A549 (cell line): Measurements from ENCODE around the gene DCAF10. TPM values are rescaled to one million over a fixed set of nuclear protein-coding genes. Genes with fewer than 3 reads are reported as not detected.

Source experiments
- ATAC-seq, 2 experiments: fragments of 200-7000 bp in 1 of 2; fragments of >200 bp in 1 of 2; cut with Nextera tagmentation in 1 of 2; cut with Tn5 transposase in 1 of 2; 3 replicates each; pipeline versions ENCODE4 v1.8.0 to v1.9.1; 2018 to 2020; ENCODE audit warnings: mild to moderate bottlenecking in 1 of 2, moderate library complexity in 1 of 2
- CTCF ChIA-PET: fragments of 300-600 bp; sonication (Branson Sonifier 250); formaldehyde crosslinking; extraction: SDS; loops from one replicate; lab custom pipeline; 2021; ENCODE audit warnings: antibody characterized with exemption, inconsistent platforms; lab: Yijun Ruan, JAX
- POLR2A ChIA-PET: fragments of 350-600 bp; formaldehyde crosslinking; extraction: SDS; loops from one replicate; lab custom pipeline; 2021; ENCODE audit warnings: antibody characterized with exemption, inconsistent platforms; lab: Yijun Ruan, JAX
- DNase-seq, 2 experiments: peaks; one replicate each; pipeline versions ENCODE4 v3.0.0 to v3.0.0-alpha.2; 2011 to 2016; ENCODE audit warnings: low read depth in 1 of 2, low spot score in 1 of 2
- FAIRE-seq: peaks from 2 replicates; lab custom pipeline; 2011; peaks lifted over from hg19 to GRCh38; lab: Jason Lieb, UNC
- H3K27ac ChIP-seq, 2 experiments: fragments of >200 bp; sonication (Bioruptor Twin); formaldehyde crosslinking; 3 replicates each; pipeline ENCODE4 v1.5.1; 2016 to 2017
- H3K4me1 ChIP-seq: fragments of >200 bp; sonication (Bioruptor Twin); formaldehyde crosslinking; 3 replicates; pipeline ENCODE4 v1.6.1; 2016
- H3K4me2 ChIP-seq: fragments of >200 bp; sonication (Bioruptor Twin); formaldehyde crosslinking; 3 replicates; pipeline ENCODE4 v1.6.1; 2016
- H3K4me3 ChIP-seq: fragments of >200 bp; sonication (Bioruptor Twin); formaldehyde crosslinking; 3 replicates; pipeline ENCODE4 v1.5.1; 2016
- H3K9me3 ChIP-seq: fragments of >200 bp; sonication (Bioruptor Twin); formaldehyde crosslinking; 3 replicates; pipeline ENCODE4 v1.6.1; 2016
- BHLHE40 ChIP-seq: IDR thresholded peaks from 2 replicates; pipeline ENCODE4 v1.6.1; 2012; ENCODE audit warnings: low read depth, low read length, inconsistent platforms
- CHD4 ChIP-seq: fragments of 200-600 bp; sonication (generic); IDR thresholded peaks from 2 replicates; pipeline ENCODE4 v1.6.1; 2016; ENCODE audit warnings: antibody characterized with exemption, mild to moderate bottlenecking, borderline replicate concordance
- EHF ChIP-seq: fragments of 250-450 bp; sonication (Bioruptor Pico); IDR thresholded peaks from 2 replicates; pipeline ENCODE4 v1.5.0; 2020; ENCODE audit warnings: mild to moderate bottlenecking
- EHMT2 ChIP-seq: fragments of 200-600 bp; sonication (generic); IDR thresholded peaks from 2 replicates; pipeline ENCODE4 v1.6.1; 2016; ENCODE audit warnings: antibody characterized with exemption, low read depth, mild to moderate bottlenecking, moderate library complexity
- EP300 ChIP-seq, 2 experiments: fragments of >200 bp; sonication (Bioruptor Twin); formaldehyde crosslinking; IDR thresholded peaks; 2 replicates in 1 of 2; 3 replicates in 1 of 2; pipeline ENCODE4 v1.6.1; 2016 to 2017
- ESRRA ChIP-seq: fragments of 150-350 bp; IDR thresholded peaks from 2 replicates; pipeline ENCODE4 v1.6.1; 2014; ENCODE audit warnings: mild to moderate bottlenecking, low read length, borderline replicate concordance
- FOSL2 ChIP-seq, 2 experiments: fragments of 450-650 bp in 1 of 2; fragments of >200 bp in 1 of 2; sonication (Bioruptor Twin) in 1 of 2; formaldehyde crosslinking; IDR thresholded peaks; 2 replicates each; pipeline versions ENCODE4 v1.5.0 to v1.6.1; 2016 to 2020; ENCODE audit warnings: mild to moderate bottlenecking in 1 of 2, moderate library complexity in 1 of 2
- FOXS1 ChIP-seq: fragments of 250-450 bp; sonication (Bioruptor Pico); IDR thresholded peaks from 2 replicates; pipeline ENCODE4 v1.5.0; 2020; ENCODE audit warnings: mild to moderate bottlenecking, moderate library complexity
- HEYL ChIP-seq: fragments of 250-450 bp; sonication (Bioruptor Pico); IDR thresholded peaks from 2 replicates; pipeline ENCODE4 v1.8.0; 2021; ENCODE audit warnings: mild to moderate bottlenecking, moderate library complexity
- HOXA7 ChIP-seq: fragments of 250-450 bp; sonication (Bioruptor Pico); IDR thresholded peaks from 2 replicates; pipeline ENCODE4 v1.5.0; 2020; ENCODE audit warnings: mild to moderate bottlenecking, moderate library complexity
- HOXB13 ChIP-seq: fragments of 250-450 bp; sonication (Bioruptor Pico); IDR thresholded peaks from 2 replicates; pipeline ENCODE4 v1.5.0; 2020; ENCODE audit warnings: low read depth, mild to moderate bottlenecking, moderate library complexity
- HOXB5 ChIP-seq: fragments of 250-450 bp; sonication (Bioruptor Pico); IDR thresholded peaks from 2 replicates; pipeline ENCODE4 v1.5.0; 2020; ENCODE audit warnings: mild to moderate bottlenecking, moderate library complexity
- JUN ChIP-seq, 2 experiments: fragments of >200 bp; sonication (Bioruptor Twin); formaldehyde crosslinking; IDR thresholded peaks; 2 replicates in 1 of 2; 3 replicates in 1 of 2; pipeline ENCODE4 v1.6.1; 2016 to 2017
- MAFK ChIP-seq: fragments of 450-650 bp; IDR thresholded peaks from 2 replicates; pipeline ENCODE4 v1.6.1; 2014; ENCODE audit not compliant: partially characterized antibody
- NR3C1 ChIP-seq: fragments of >200 bp; sonication (Bioruptor Twin); formaldehyde crosslinking; IDR thresholded peaks from 3 replicates; pipeline ENCODE4 v1.6.1; 2017
- PHF8 ChIP-seq: fragments of 200-600 bp; sonication (generic); IDR thresholded peaks from 2 replicates; pipeline ENCODE4 v1.6.1; 2016; ENCODE audit warnings: low read depth, mild to moderate bottlenecking, antibody characterized with exemption, moderate library complexity, borderline replicate concordance
- POLR2A ChIP-seq: IDR thresholded peaks from 2 replicates; pipeline ENCODE4 v1.6.1; 2012; ENCODE audit warnings: mild to moderate bottlenecking, low read length
- POLR2AphosphoS2 ChIP-seq: conservative IDR thresholded peaks from 2 replicates; pipeline ENCODE4 v1.6.1; 2012; ENCODE audit warnings: low read length, improper control_type of control experiment, inconsistent platforms
- ZNF302 ChIP-seq: fragments of 250-450 bp; sonication (Bioruptor Pico); IDR thresholded peaks from 2 replicates; pipeline ENCODE4 v1.9.0; 2021; ENCODE audit warnings: inconsistent platforms, mild to moderate bottlenecking, moderate library complexity
- ZSCAN20 ChIP-seq: fragments of 250-450 bp; sonication (Bioruptor Pico); IDR thresholded peaks from 2 replicates; pipeline ENCODE4 v1.8.0; 2022; ENCODE audit warnings: mild to moderate bottlenecking, moderate library complexity
- WGBS: methylation state at CpG from one replicate; pipeline ENCODE4 v1.1.6; 2017; ENCODE audit errors: missing lambda C conversion rate; 5-methylcytosine and 5-hydroxymethylcytosine counted together
- polyA plus RNA-seq, 4 experiments: library from polyadenylated mRNA; depleted of rRNA in 3 of 4; stranded (reverse); fragments of >200 nt; fragmentation: RNase III in 1 of 4; extraction: RNeasy Plus Mini Kit Qiagen cat#74134 plus additional on column Dnase treatment in 1 of 4; gene quantifications; 2 replicates in 3 of 4; 3 replicates in 1 of 4; pipeline ENCODE4 v1.2.3, GENCODE V29; 2011 to 2017
- TF ChIP-seq, protein P1 (sequence below): fragments of >200 bp; sonication (Bioruptor Twin); formaldehyde crosslinking; IDR thresholded peaks from 3 replicates; pipeline ENCODE4 v1.5.1; 2016
- TF ChIP-seq, protein P2 (sequence below): IDR thresholded peaks from 2 replicates; pipeline ENCODE4 v1.6.1; 2012
- TF ChIP-seq, protein P3 (sequence below): IDR thresholded peaks from 2 replicates; pipeline ENCODE4 v1.6.1; 2012; ENCODE audit warnings: low read depth, borderline replicate concordance
- TF ChIP-seq, protein P4 (sequence below): fragments of >200 bp; sonication (Bioruptor Twin); formaldehyde crosslinking; IDR thresholded peaks from 2 replicates; pipeline ENCODE4 v1.6.1; 2016
- TF ChIP-seq, protein P5 (sequence below): fragments of 250-450 bp; sonication (Bioruptor Pico); IDR thresholded peaks from 2 replicates; pipeline ENCODE4 v1.5.0; 2020; ENCODE audit warnings: low read depth, mild to moderate bottlenecking, moderate library complexity
- TF ChIP-seq, protein P6 (sequence below): fragments of 150-350 bp; IDR thresholded peaks from 2 replicates; pipeline ENCODE4 v1.6.1; 2014; ENCODE audit warnings: low read depth, mild to moderate bottlenecking, low read length

DCAF10 gene
- polyA plus RNA-seq, 2 of the 4 experiments (the other 2 are of a cell fraction): 11.5 to 25.8 TPM

DNA sequence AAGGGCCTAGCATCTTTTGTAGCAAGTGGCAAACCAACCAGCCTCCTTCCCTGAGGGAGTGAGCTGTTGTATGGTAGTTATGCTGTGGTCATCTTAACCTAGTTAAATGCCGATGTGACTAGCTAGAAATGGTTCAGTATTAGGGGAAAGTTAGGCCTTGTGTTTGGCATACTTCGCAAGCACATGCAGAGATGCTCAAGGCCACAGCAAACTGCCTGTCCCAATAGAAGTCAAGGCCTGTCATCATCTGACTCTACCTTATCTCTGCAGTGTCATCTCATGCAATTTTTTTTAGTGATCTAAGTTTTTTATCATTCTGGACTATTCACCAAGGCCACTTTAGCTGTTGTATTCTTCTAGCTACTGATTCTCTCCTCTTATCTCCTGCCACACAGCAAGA is 10.5 kb upstream of the DCAF10 start (continued):
- TF ChIP-seq, protein P1, sequence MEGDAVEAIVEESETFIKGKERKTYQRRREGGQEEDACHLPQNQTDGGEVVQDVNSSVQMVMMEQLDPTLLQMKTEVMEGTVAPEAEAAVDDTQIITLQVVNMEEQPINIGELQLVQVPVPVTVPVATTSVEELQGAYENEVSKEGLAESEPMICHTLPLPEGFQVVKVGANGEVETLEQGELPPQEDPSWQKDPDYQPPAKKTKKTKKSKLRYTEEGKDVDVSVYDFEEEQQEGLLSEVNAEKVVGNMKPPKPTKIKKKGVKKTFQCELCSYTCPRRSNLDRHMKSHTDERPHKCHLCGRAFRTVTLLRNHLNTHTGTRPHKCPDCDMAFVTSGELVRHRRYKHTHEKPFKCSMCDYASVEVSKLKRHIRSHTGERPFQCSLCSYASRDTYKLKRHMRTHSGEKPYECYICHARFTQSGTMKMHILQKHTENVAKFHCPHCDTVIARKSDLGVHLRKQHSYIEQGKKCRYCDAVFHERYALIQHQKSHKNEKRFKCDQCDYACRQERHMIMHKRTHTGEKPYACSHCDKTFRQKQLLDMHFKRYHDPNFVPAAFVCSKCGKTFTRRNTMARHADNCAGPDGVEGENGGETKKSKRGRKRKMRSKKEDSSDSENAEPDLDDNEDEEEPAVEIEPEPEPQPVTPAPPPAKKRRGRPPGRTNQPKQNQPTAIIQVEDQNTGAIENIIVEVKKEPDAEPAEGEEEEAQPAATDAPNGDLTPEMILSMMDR: no peak
- TF ChIP-seq, protein P2, sequence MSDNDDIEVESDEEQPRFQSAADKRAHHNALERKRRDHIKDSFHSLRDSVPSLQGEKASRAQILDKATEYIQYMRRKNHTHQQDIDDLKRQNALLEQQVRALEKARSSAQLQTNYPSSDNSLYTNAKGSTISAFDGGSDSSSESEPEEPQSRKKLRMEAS: no peak
- no peak for TF ChIP-seq FOXS1 (CRISPR knock-in tag)
- no peak for TF ChIP-seq POLR2AphosphoS2
- no peak for TF ChIP-seq JUN (IDR thresholded peaks at IDR 0.05)
- TF ChIP-seq FOSL2 (IDR thresholded peaks at IDR 0.05): no peak
- no peak for TF ChIP-seq FOSL2 (CRISPR knock-in tag; IDR thresholded peaks at IDR 0.05)
- no peak for TF ChIP-seq HOXB5 (CRISPR knock-in tag)

DNA sequence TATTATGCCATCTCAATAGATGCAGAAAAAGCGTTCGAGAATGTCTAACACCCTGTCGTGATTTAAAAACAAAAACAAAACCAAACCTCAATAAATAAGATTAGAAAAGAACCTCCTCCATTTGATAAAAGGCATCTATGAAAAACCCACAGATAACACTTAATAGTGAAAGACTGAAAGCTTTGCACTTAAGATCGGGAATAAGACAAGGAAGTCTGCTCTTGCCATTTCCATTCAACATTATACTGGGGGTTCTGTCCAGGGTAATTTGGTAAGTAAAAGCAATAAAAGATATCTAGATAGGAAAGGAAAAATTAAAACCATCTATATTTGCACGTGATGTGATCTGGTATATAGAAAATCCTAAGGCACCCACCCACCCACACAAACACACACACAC is 8.5 kb upstream of the DCAF10 start:
- TF ChIP-seq, protein P1: no peak
- TF ChIP-seq CHD4 (no peak), JUN (IDR thresholded peaks at IDR 0.05) (no peak), MAFK (no peak), HOXB13 (CRISPR knock-in tag) (no peak), NR3C1 (no peak), PHF8 (no peak), HOXA7 (no peak), ESRRA (no peak), EHMT2 (no peak), POLR2A (no peak)
- TF ChIP-seq, protein P3, sequence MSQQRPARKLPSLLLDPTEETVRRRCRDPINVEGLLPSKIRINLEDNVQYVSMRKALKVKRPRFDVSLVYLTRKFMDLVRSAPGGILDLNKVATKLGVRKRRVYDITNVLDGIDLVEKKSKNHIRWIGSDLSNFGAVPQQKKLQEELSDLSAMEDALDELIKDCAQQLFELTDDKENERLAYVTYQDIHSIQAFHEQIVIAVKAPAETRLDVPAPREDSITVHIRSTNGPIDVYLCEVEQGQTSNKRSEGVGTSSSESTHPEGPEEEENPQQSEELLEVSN: no peak
- Histone ChIP-seq H3K27ac (no peak overlapping the region), H3K4me1 (no peaks in the 10 kb centered on the region), H3K4me2 (no peak overlapping the region), H3K4me3 (no peak overlapping the region), H3K9me3 (no peaks in the 10 kb centered on the region)
- 73% methylated on average over 5 of the region's 5 CpGs for WGBS
- POLR2A ChIA-PET: no interaction called here
- ATAC-seq: no peak
- DNase-seq: no peak
- no peak for FAIRE-seq
- CTCF ChIA-PET: no interaction called here

DNA sequence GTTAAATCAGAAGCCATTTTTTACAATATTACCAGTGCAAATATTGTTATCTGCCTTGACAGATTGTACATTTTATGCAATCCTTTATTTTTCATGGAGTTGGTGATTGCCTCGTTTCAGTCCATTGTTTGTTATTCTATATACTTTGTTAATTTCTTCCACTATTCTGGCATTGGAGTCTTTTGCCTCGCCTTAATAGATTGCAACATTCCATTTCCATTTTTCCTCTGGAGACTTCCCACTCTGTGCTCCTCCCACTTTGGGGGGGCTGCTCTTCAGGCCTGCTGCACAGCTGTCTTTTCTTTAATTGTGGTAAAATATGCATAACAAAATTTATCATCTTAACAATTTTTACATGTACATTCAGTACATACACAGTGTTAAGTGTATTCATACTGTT is 4.4 kb upstream of the DCAF10 start:
- no peak overlapping the region for H3K4me2 ChIP-seq
- DNase-seq: no peak
- 55% methylated on average over 2 of the region's 2 CpGs for WGBS
- no peak overlapping the region for H3K27ac ChIP-seq
- H3K9me3 ChIP-seq: no peaks in the 10 kb centered on the region
- CTCF ChIA-PET: no interaction called here
- POLR2A ChIA-PET: no interaction called here
- no peak for TF ChIP-seq ESRRA
- TF ChIP-seq EP300 (IDR thresholded peaks at IDR 0.05): no peak
- TF ChIP-seq PHF8: no peak
- TF ChIP-seq HOXA7: no peak
- TF ChIP-seq, protein P4, sequence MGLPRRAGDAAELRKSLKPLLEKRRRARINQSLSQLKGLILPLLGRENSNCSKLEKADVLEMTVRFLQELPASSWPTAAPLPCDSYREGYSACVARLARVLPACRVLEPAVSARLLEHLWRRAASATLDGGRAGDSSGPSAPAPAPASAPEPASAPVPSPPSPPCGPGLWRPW: no peak
- TF ChIP-seq, protein P5, sequence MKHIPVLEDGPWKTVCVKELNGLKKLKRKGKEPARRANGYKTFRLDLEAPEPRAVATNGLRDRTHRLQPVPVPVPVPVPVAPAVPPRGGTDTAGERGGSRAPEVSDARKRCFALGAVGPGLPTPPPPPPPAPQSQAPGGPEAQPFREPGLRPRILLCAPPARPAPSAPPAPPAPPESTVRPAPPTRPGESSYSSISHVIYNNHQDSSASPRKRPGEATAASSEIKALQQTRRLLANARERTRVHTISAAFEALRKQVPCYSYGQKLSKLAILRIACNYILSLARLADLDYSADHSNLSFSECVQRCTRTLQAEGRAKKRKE (CRISPR knock-in tag): no peak
- TF ChIP-seq ZSCAN20 (CRISPR knock-in tag): no peak
- no peak for TF ChIP-seq ZNF302 (CRISPR knock-in tag)
- no peak for TF ChIP-seq FOSL2 (IDR thresholded peaks at IDR 0.05)
- TF ChIP-seq FOSL2 (CRISPR knock-in tag; IDR thresholded peaks at IDR 0.05): no peak
- no peak for TF ChIP-seq POLR2A
- TF ChIP-seq, protein P2: no peak
- TF ChIP-seq BHLHE40: no peak
- no peak for TF ChIP-seq EHF (CRISPR knock-in tag)
- TF ChIP-seq FOXS1 (CRISPR knock-in tag): no peak
- TF ChIP-seq HEYL: no peak
- TF ChIP-seq, protein P6, sequence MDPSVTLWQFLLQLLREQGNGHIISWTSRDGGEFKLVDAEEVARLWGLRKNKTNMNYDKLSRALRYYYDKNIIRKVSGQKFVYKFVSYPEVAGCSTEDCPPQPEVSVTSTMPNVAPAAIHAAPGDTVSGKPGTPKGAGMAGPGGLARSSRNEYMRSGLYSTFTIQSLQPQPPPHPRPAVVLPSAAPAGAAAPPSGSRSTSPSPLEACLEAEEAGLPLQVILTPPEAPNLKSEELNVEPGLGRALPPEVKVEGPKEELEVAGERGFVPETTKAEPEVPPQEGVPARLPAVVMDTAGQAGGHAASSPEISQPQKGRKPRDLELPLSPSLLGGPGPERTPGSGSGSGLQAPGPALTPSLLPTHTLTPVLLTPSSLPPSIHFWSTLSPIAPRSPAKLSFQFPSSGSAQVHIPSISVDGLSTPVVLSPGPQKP: no peak
- TF ChIP-seq, all 56 proteins: peak for 0
- no peak for ATAC-seq
- FAIRE-seq: no peak
- H3K4me1 ChIP-seq: peaks cover 6% of the 10 kb centered on the region; the same call in 2 of the 3 replicates
- no peak overlapping the region for H3K4me3 ChIP-seq
